Lung (tissue), 12 donors: ENCODE results near the gene CFAP97. TPM values are rescaled to one million over a fixed set of nuclear protein-coding genes. Genes with fewer than 3 reads are reported as not detected.

Experiments used
- ATAC-seq: fragments of 200-7000 bp; cut with Tn5 transposase; one replicate; pipeline ENCODE4 v1.9.1; 2020; ENCODE audit warnings: moderate number of reproducible peaks; ENCODE audit not compliant: insufficient read depth, low FRiP score
- DNase-seq, 3 donors: peaks; one replicate each; pipeline ENCODE4 v3.0.0-alpha.2; 2013 to 2017
- H3K27ac ChIP-seq, 2 donors: one replicate each; pipeline ENCODE4 v1.5.1; 2013; ENCODE audit warnings: mild to moderate bottlenecking in 2 of 2, moderate library complexity in 2 of 2, control low read depth in 1 of 2, inconsistent platforms in 1 of 2, low read depth in 1 of 2, low read length in 1 of 2
- H3K27me3 ChIP-seq, 3 donors: one replicate each; pipeline ENCODE4 v1.5.1; 2013; ENCODE audit warnings: low read length in 2 of 3; ENCODE audit not compliant: control insufficient read depth in 3 of 3, insufficient read depth in 3 of 3
- H3K36me3 ChIP-seq, 4 donors: one replicate each; pipeline ENCODE4 v1.5.1; 2013; ENCODE audit warnings: low read length in 4 of 4, mild to moderate bottlenecking in 1 of 4, moderate library complexity in 1 of 4; ENCODE audit not compliant: control insufficient read depth in 4 of 4, insufficient read depth in 4 of 4
- H3K4me1 ChIP-seq, 5 donors: one replicate each; pipeline ENCODE4 v1.5.1; 2013; ENCODE audit warnings: low read length in 5 of 5, mild to moderate bottlenecking in 2 of 5, moderate library complexity in 1 of 5; ENCODE audit not compliant: control insufficient read depth in 5 of 5, insufficient read depth in 5 of 5
- H3K4me3 ChIP-seq: one replicate; pipeline ENCODE4 v1.5.1; 2013; ENCODE audit warnings: mild to moderate bottlenecking, control low read depth, moderate library complexity
- H3K9ac ChIP-seq, 2 donors: one replicate each; pipeline ENCODE4 v1.5.1; 2013; ENCODE audit warnings: low read length in 2 of 2, control low read depth in 1 of 2; ENCODE audit not compliant: insufficient read depth in 1 of 2
- H3K9me3 ChIP-seq, 4 donors: one replicate each; pipeline ENCODE4 v1.5.1; 2013; ENCODE audit warnings: low read length in 3 of 4, mild to moderate bottlenecking in 1 of 4, moderate library complexity in 1 of 4; ENCODE audit not compliant: control insufficient read depth in 4 of 4, insufficient read depth in 3 of 4
- WGBS, 2 donors: extraction: QIAGEN DNeasy Blood & Tissue Kit; methylation state at CpG; one replicate each; pipeline ENCODE4 v1.1.7; 2013; 5-methylcytosine and 5-hydroxymethylcytosine counted together
- polyA plus RNA-seq, 2 donors: library from polyadenylated mRNA; stranded (reverse); fragments of 200-250 nt; gene quantifications; one replicate each; pipeline ENCODE4 v1.2.1, GENCODE V29; 2013
- total RNA-seq, 2 donors: library from RNA; depleted of rRNA in 1 of 2; stranded (reverse); fragments of >200 nt in 1 of 2; gene quantifications; one replicate each; pipeline ENCODE4 v1.2.1, GENCODE V29; 2014 to 2021
- TF ChIP-seq, protein P1 (sequence below): IDR thresholded peaks from 2 replicates; pipeline ENCODE4 v1.5.1; 2012; ENCODE audit warnings: mild to moderate bottlenecking; ENCODE audit errors: control extremely low read depth, extremely low read depth
- donor health status: control.
- donor health status: control.
- donor health status: Bipolar disorder and iron deficiency.
- donor health status: healthy.
- donor health status: DM: yes; HTN: yes; CAD: no.

CFAP97 gene
- total and polyA plus RNA-seq, 4 donors, result 5.4 to 39.2 (median 22.0) TPM

DNA sequence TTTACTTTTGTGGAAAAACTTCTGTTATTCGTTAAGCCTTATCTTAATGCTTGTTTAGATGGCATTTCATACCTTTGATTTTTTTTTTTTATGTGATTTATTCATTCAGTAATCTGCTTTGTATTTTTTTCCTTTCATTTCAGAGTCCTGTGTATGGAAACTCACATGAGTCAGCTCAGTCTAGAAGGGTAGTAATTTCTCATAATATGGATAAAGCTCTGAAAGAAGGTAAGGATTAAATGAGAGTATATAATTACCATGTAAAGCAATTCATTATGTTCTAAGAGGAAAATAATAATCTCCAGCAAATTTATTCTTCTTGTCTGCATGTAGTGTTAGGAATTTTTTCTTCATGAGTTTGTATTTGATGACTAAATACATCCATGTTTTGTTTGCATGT is 43.4 kb upstream of the CFAP97 start:
- Histone ChIP-seq H3K9ac (no peak overlapping the region), H3K9me3 (no peaks in the 10 kb centered on the region), H3K4me1 (peaks cover 0 to 3% (median 2%) of the 10 kb centered on the region in 5 donors), H3K36me3 (no peaks in the 10 kb centered on the region), H3K27ac (no peak overlapping the region), H3K4me3 (no peak overlapping the region), H3K27me3 (no peaks in the 10 kb centered on the region)
- TF ChIP-seq, protein P1, sequence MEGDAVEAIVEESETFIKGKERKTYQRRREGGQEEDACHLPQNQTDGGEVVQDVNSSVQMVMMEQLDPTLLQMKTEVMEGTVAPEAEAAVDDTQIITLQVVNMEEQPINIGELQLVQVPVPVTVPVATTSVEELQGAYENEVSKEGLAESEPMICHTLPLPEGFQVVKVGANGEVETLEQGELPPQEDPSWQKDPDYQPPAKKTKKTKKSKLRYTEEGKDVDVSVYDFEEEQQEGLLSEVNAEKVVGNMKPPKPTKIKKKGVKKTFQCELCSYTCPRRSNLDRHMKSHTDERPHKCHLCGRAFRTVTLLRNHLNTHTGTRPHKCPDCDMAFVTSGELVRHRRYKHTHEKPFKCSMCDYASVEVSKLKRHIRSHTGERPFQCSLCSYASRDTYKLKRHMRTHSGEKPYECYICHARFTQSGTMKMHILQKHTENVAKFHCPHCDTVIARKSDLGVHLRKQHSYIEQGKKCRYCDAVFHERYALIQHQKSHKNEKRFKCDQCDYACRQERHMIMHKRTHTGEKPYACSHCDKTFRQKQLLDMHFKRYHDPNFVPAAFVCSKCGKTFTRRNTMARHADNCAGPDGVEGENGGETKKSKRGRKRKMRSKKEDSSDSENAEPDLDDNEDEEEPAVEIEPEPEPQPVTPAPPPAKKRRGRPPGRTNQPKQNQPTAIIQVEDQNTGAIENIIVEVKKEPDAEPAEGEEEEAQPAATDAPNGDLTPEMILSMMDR, result no peak
- no peak for ATAC-seq
- whole genome bisulfite sequencing, 2 donors, result 77 to 84% methylated on average over 1 of the region's 1 CpG
- DNase-seq, result no peak

DNA sequence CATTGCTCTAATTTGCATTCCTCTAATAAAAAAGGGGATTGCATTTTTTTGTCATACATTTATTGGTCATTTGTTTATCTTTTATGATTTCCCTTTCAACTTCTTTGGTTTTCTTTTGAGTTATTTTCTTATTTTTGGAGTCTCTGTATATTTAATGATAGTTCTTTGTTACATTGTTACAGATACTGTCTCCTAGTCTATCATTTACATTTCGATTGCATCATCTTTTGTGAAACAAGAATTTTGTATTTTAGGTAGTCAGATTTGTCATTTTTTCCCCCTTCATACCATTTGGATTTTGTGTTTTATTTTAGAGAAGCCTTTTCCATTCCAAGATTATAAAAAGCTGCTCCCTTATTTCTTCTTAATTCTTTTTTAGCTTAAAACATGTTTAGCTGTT is 42.7 kb upstream of the CFAP97 start:
- no peak overlapping the region for H3K9ac ChIP-seq
- TF ChIP-seq, protein P1, result no peak
- no peak overlapping the region for H3K4me3 ChIP-seq
- WGBS, 2 donors, result 85 to 98% methylated on average over 1 of the region's 1 CpG
- no peak for DNase-seq
- no peak overlapping the region for H3K27ac ChIP-seq
- H3K27me3 ChIP-seq, result no peaks in the 10 kb centered on the region
- no peak for ATAC-seq
- no peaks in the 10 kb centered on the region for H3K36me3 ChIP-seq
- peaks cover 0 to 3% (median 0%) of the 10 kb centered on the region in 5 donors for H3K4me1 ChIP-seq
- no peaks in the 10 kb centered on the region for H3K9me3 ChIP-seq

DNA sequence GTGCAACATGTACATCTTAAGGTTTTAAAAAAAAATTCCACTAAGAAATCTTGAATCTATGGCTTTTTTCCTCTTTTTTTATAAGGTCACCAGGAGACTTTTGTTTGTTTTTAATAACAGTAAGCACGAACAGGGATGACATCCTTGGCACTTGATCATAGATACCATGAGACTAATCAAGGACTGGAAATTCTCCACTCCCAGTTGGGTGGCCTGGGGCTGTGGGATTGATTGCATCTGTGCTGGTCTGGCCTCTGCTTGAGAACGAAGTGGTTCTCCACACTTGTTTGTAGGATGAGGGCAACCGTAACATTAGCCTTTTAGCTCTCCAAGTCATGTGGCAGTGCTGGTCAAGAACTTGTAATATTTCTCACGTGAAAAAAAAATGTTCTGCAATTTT is 41.0 kb upstream of the CFAP97 start:
- H3K9ac ChIP-seq, result no peak overlapping the region
- no peak overlapping the region for H3K27ac ChIP-seq
- H3K9me3 ChIP-seq, result no peaks in the 10 kb centered on the region
- no peak overlapping the region for H3K4me3 ChIP-seq
- WGBS, 2 donors, result 59 to 79% methylated on average over 4 of the region's 4 CpGs
- H3K27me3 ChIP-seq, result no peaks in the 10 kb centered on the region
- DNase-seq, result no peak
- TF ChIP-seq, protein P1, result no peak
- peaks cover 0 to 2% (median 0%) of the 10 kb centered on the region in 5 donors for H3K4me1 ChIP-seq
- no peak for ATAC-seq
- no peaks in the 10 kb centered on the region for H3K36me3 ChIP-seq

DNA sequence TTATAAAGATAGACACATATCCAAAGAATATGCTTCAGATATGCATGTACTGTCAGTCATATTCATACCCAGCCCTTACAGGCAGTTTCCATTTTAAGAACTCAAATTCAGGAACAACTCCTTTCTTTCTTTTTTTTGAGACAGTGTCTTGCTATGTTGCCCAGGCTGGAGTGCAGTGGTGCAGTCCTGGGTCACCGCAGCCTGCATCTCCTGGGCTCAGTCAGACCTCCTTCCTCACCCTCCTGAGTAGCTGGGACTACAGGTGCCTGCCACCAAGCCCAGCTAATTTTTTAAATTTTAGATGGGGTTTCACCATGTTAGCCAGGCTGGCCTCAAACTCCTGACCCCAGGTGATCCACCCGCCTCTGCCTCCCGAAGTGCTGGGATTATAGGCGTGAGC is 40.1 kb upstream of the CFAP97 start:
- no peaks in the 10 kb centered on the region for H3K36me3 ChIP-seq
- ATAC-seq (no peak), DNase-seq (no peak)
- peaks cover 0 to 2% (median 0%) of the 10 kb centered on the region in 5 donors for H3K4me1 ChIP-seq
- no peaks in the 10 kb centered on the region for H3K27me3 ChIP-seq
- H3K4me3 ChIP-seq, result no peak overlapping the region
- no peaks in the 10 kb centered on the region for H3K9me3 ChIP-seq
- TF ChIP-seq, protein P1, result no peak
- 89 to 94% methylated on average over 4 of the region's 4 CpGs for WGBS, 2 donors
- H3K9ac ChIP-seq, result no peak overlapping the region
- no peak overlapping the region for H3K27ac ChIP-seq
